ENCODE data around the gene GET3. TPM values are rescaled to one million over a fixed set of nuclear protein-coding genes. Genes with fewer than 3 reads are reported as not detected.

Gene GET3
- total and polyA plus RNA-seq, 2 of the 13 experiments (the other 11 are each of a cell fraction or from before 2014, with no cell fraction given): 57.7 to 59.4 TPM

GRCh38 chr19:12783849-12784393 is 46.6 kb downstream of the GET3 start (continued):
- TF ChIP-seq MTERF4 (CRISPR knock-in tag; IDR thresholded peaks at IDR 0.05) (no peak), ARID2 (CRISPR knock-in tag; IDR thresholded peaks at IDR 0.05; ENCODE audit: borderline replicate concordance) (no peak), ZNF234 (CRISPR knock-in tag; conservative IDR thresholded peaks at IDR 0.05) (no peak), GFI1 (CRISPR knock-in tag; IDR thresholded peaks at IDR 0.05; ENCODE audit: borderline replicate concordance) (no peak), MXD3 (CRISPR knock-in tag; IDR thresholded peaks at IDR 0.05) (no peak), SKI (IDR thresholded peaks at IDR 0.05; ENCODE audit: partially characterized antibody) (peak; percentile 81), SRSF9 (IDR thresholded peaks at IDR 0.05; ENCODE audit: borderline replicate concordance, insufficient read depth, low read depth, low read length, poor library complexity, severe bottlenecking) (no peak), SNAPC2 (CRISPR knock-in tag; IDR thresholded peaks at IDR 0.05) (no peak), RORA (CRISPR knock-in tag; IDR thresholded peaks at IDR 0.05) (no peak), POLR2G (IDR thresholded peaks at IDR 0.05; ENCODE audit: low read depth, low read length) (no peak), ZC3H13 (CRISPR knock-in tag; IDR thresholded peaks at IDR 0.05) (no peak), ARID5B (CRISPR knock-in tag; IDR thresholded peaks at IDR 0.05) (no peak), ZNF572 (CRISPR knock-in tag; IDR thresholded peaks at IDR 0.05) (no peak), ZNF407 (CRISPR knock-in tag; IDR thresholded peaks at IDR 0.05; ENCODE audit: not compliant biosample characterization) (no peak), ZNF329 (CRISPR knock-in tag; IDR thresholded peaks at IDR 0.05; ENCODE audit: low read depth) (0 out of 2 replicates have a peak, but pooled peaks have one; percentile 40), TOPORS (CRISPR knock-in tag; IDR thresholded peaks at IDR 0.05) (no peak)

Measured in HepG2 (cell line).